Caco-2 (cell line): ENCODE results near the gene TPK1. TPM values are rescaled to one million over a fixed set of nuclear protein-coding genes. Genes with fewer than 3 reads are reported as not detected.

ENCODE experiments used
- BruUV-seq: library from RNA; stranded (reverse); fragments of 400-500 nt; replicated peaks from 2 replicates; lab custom pipeline; 2021; lab: Mats Ljungman, UMichigan
- CTCF ChIA-PET: fragments of 300-600 bp; sonication (Branson Sonifier 250); formaldehyde crosslinking; loops from one replicate; lab custom pipeline; 2022; ENCODE audit warnings: antibody characterized with exemption; lab: Charles Lee
- POLR2A ChIA-PET: fragments of 300-600 bp; sonication (Branson Sonifier 250); formaldehyde crosslinking; loops from one replicate; lab custom pipeline; 2022; ENCODE audit warnings: antibody characterized with exemption; lab: Charles Lee
- DNase-seq, 2 experiments: peaks; one replicate each; pipeline versions ENCODE4 v3.0.0 to v3.0.0-alpha.2; 2020 to 2022
- H3K27me3 ChIP-seq: replicated peaks from 2 replicates; pipeline ENCODE4 v1.6.0; 2011; ENCODE audit warnings: low read length; ENCODE audit not compliant: control insufficient read depth, insufficient read depth
- H3K36me3 ChIP-seq: 2 replicates; pipeline ENCODE4 v1.5.1; 2011; ENCODE audit warnings: low read length; ENCODE audit not compliant: control insufficient read depth, insufficient read depth
- H3K4me1 ChIP-seq: fragments of 250-450 bp; sonication (Bioruptor Pico); 2 replicates; pipeline ENCODE4 v1.5.1; 2020; ENCODE audit warnings: mild to moderate bottlenecking
- H3K4me3 ChIP-seq: 2 replicates; pipeline ENCODE4 v1.5.1; 2011; ENCODE audit warnings: low read depth, mild to moderate bottlenecking, control low read depth, low read length
- H3K9me3 ChIP-seq: fragments of 250-450 bp; sonication (Bioruptor Pico); 2 replicates; pipeline ENCODE4 v1.5.1; 2020; ENCODE audit warnings: mild to moderate bottlenecking, moderate library complexity
- H3K27ac Mint-ChIP-seq: one replicate; pipeline ENCODE4 v1.8.0; 2022; ENCODE audit warnings: mixed read lengths; ENCODE audit not compliant: unreplicated experiment
- H3K27me3 Mint-ChIP-seq: one replicate; pipeline ENCODE4 v1.8.0; 2022; ENCODE audit warnings: mixed read lengths; ENCODE audit not compliant: insufficient read depth, unreplicated experiment
- H3K36me3 Mint-ChIP-seq: one replicate; pipeline ENCODE4 v1.8.0; 2022; ENCODE audit warnings: mild to moderate bottlenecking, mixed read lengths; ENCODE audit not compliant: insufficient read depth, unreplicated experiment
- H3K4me1 Mint-ChIP-seq: one replicate; pipeline ENCODE4 v1.8.0; 2022; ENCODE audit warnings: low read depth, mixed read lengths; ENCODE audit not compliant: unreplicated experiment
- H3K4me3 Mint-ChIP-seq: one replicate; pipeline ENCODE4 v1.8.0; 2022; ENCODE audit warnings: mild to moderate bottlenecking, moderate library complexity, mixed read lengths; ENCODE audit not compliant: unreplicated experiment
- H3K9me3 Mint-ChIP-seq: one replicate; pipeline ENCODE4 v1.8.0; 2022; ENCODE audit warnings: mixed read lengths; ENCODE audit not compliant: unreplicated experiment
- CTCF ChIP-seq, 2 experiments: fragments of 200-600 bp in 1 of 2; IDR thresholded peaks; 1 replicate in 1 of 2; 2 replicates in 1 of 2; pipeline versions ENCODE4 v1.5.1 to v1.8.0; 2011 to 2022; ENCODE audit warnings: antibody characterized with exemption in 1 of 2, control low read depth in 1 of 2, inconsistent platforms in 1 of 2, low read depth in 1 of 2, low read length in 1 of 2, mild to moderate bottlenecking in 1 of 2, moderate library complexity in 1 of 2; ENCODE audit not compliant: insufficient read depth in 1 of 2, severe bottlenecking in 1 of 2, unreplicated experiment in 1 of 2
- intact Hi-C: fragments of 100-400 bp; cut with micrococcal nuclease; formaldehyde crosslinking; loops from one replicate; pipeline ENCODE4 v1.10.0; 2022; ENCODE audit not compliant: unreplicated experiment
- total RNA-seq: library from RNA; stranded (reverse); gene quantifications from 2 replicates; pipeline ENCODE4 v1.2.3, GENCODE V29; 2022

Gene TPK1
- total RNA-seq, 1 experiment from 2014 or later: 86.6 TPM

GRCh38 chr7:144771927-144772326, 63.9 kb downstream of the TPK1 start:
- no peak for DNase-seq
- H3K4me1 ChIP-seq: peaks cover 11% of the 10 kb centered on the region
- Mint-ChIP-seq H3K27ac (no peak overlapping the region), H3K4me1 (peaks cover 20% of the 10 kb centered on the region), H3K9me3 (no peaks in the 10 kb centered on the region), H3K27me3 (no peaks in the 10 kb centered on the region), H3K36me3 (peaks cover 6% of the 10 kb centered on the region), H3K4me3 (no peak overlapping the region)
- ChIA-PET POLR2A (no interaction called here), CTCF (no interaction called here)
- TF ChIP-seq CTCF (IDR thresholded peaks at IDR 0.05; ENCODE audit: insufficient read depth in 1 of 2, low read depth in 1 of 2, low read length in 1 of 2, severe bottlenecking in 1 of 2, unreplicated experiment in 1 of 2): no peak
- no peaks in the 10 kb centered on the region for H3K9me3 ChIP-seq
- no peaks in the 10 kb centered on the region for H3K36me3 ChIP-seq
- intact Hi-C loops: no loop called here
- H3K4me3 ChIP-seq: no peak overlapping the region
- no peaks in the 10 kb centered on the region for H3K27me3 ChIP-seq
- no TSS peak for BruUV-seq

GRCh38 chr7:144771174-144771573, 64.7 kb downstream of the TPK1 start:
- Histone ChIP-seq H3K4me1 (peaks cover 3% of the 10 kb centered on the region; the same call in 1 of the 2 replicates), H3K27me3 (no peaks in the 10 kb centered on the region), H3K36me3 (no peaks in the 10 kb centered on the region), H3K4me3 (no peak overlapping the region), H3K9me3 (no peaks in the 10 kb centered on the region)
- Mint-ChIP-seq H3K4me1 (peaks cover 22% of the 10 kb centered on the region), H3K27me3 (no peaks in the 10 kb centered on the region), H3K36me3 (peaks cover 10% of the 10 kb centered on the region), H3K9me3 (no peaks in the 10 kb centered on the region), H3K4me3 (no peak overlapping the region), H3K27ac (no peak overlapping the region)
- CTCF ChIA-PET: no interaction called here
- DNase-seq: no peak
- no TSS peak for BruUV-seq
- intact Hi-C loops: no loop called here
- POLR2A ChIA-PET: no interaction called here
- no peak for TF ChIP-seq CTCF (IDR thresholded peaks at IDR 0.05; ENCODE audit: insufficient read depth in 1 of 2, low read depth in 1 of 2, low read length in 1 of 2, severe bottlenecking in 1 of 2, unreplicated experiment in 1 of 2)

GRCh38 chr7:144769352-144769751, 66.5 kb downstream of the TPK1 start:
- H3K36me3 Mint-ChIP-seq: peaks cover 12% of the 10 kb centered on the region
- ChIA-PET POLR2A (no interaction called here), CTCF (no interaction called here)
- Histone ChIP-seq H3K4me1 (no peaks in the 10 kb centered on the region), H3K4me3 (no peak overlapping the region), H3K9me3 (no peaks in the 10 kb centered on the region), H3K36me3 (no peaks in the 10 kb centered on the region), H3K27me3 (no peaks in the 10 kb centered on the region)
- no peaks in the 10 kb centered on the region for H3K27me3 Mint-ChIP-seq
- no peak overlapping the region for H3K4me3 Mint-ChIP-seq
- no peak overlapping the region for H3K27ac Mint-ChIP-seq
- intact Hi-C loops: no loop called here
- TF ChIP-seq CTCF (IDR thresholded peaks at IDR 0.05; ENCODE audit: insufficient read depth in 1 of 2, low read depth in 1 of 2, low read length in 1 of 2, severe bottlenecking in 1 of 2, unreplicated experiment in 1 of 2): no peak
- H3K4me1 Mint-ChIP-seq: peaks cover 16% of the 10 kb centered on the region
- no peaks in the 10 kb centered on the region for H3K9me3 Mint-ChIP-seq
- no TSS peak for BruUV-seq
- no peak for DNase-seq
